PC-3 (cell line): ENCODE measurements around the gene KIF6. TPM values are rescaled to one million over a fixed set of nuclear protein-coding genes. Genes with fewer than 3 reads are reported as not detected.

Experiments used
- ATAC-seq: fragments of 200-7000 bp; cut with Tn5 transposase; 2 replicates; pipeline ENCODE4 v1.9.1; 2020; ENCODE audit warnings: mild to moderate bottlenecking, moderate library complexity
- BruUV-seq: library from RNA; stranded (reverse); fragments of 400-500 nt; replicated peaks from 2 replicates; lab custom pipeline; 2021; lab: Mats Ljungman, UMichigan
- CTCF ChIA-PET: fragments of 300-600 bp; sonication (Branson Sonifier 250); formaldehyde crosslinking; loops from one replicate; lab custom pipeline; 2022; ENCODE audit warnings: antibody characterized with exemption; lab: Charles Lee
- POLR2A ChIA-PET: fragments of 300-600 bp; sonication (Branson Sonifier 250); formaldehyde crosslinking; loops from one replicate; lab custom pipeline; 2022; ENCODE audit warnings: antibody characterized with exemption; ENCODE audit not compliant: unreplicated experiment; lab: Charles Lee
- DNase-seq: peaks from one replicate; pipeline ENCODE4 v3.0.0-alpha.2; 2015
- H2AFZ ChIP-seq: fragments of 300-600 bp; sonication (generic); 2 replicates; pipeline ENCODE4 v1.6.0; 2016; ENCODE audit warnings: antibody characterized with exemption, low read length
- H3F3A ChIP-seq: fragments of 300-600 bp; sonication (generic); one replicate; pipeline ENCODE4 v1.6.0; 2017; ENCODE audit warnings: antibody characterized with exemption, low read length, control low read depth, mild to moderate bottlenecking; ENCODE audit not compliant: unreplicated experiment
- H3K27ac ChIP-seq: fragments of 300-600 bp; sonication (generic); 2 replicates; pipeline ENCODE4 v1.5.1; 2016; ENCODE audit warnings: mild to moderate bottlenecking, low read length
- H3K27me3 ChIP-seq: fragments of 300-600 bp; sonication (generic); 2 replicates; pipeline ENCODE4 v1.6.1; 2016; ENCODE audit warnings: low read length, mixed read lengths
- H3K36me3 ChIP-seq: fragments of 300-600 bp; sonication (generic); 2 replicates; pipeline ENCODE4 v1.6.1; 2016; ENCODE audit warnings: low read depth, mixed run types, low read length, mixed read lengths
- H3K4me1 ChIP-seq: fragments of 300-600 bp; sonication (generic); 2 replicates; pipeline ENCODE4 v1.5.1; 2016; ENCODE audit warnings: low read length; ENCODE audit not compliant: insufficient read depth
- H3K4me2 ChIP-seq: fragments of 300-600 bp; sonication (generic); 2 replicates; pipeline ENCODE4 v1.6.0; 2016; ENCODE audit warnings: low read length
- H3K4me3 ChIP-seq: fragments of 300-600 bp; sonication (generic); 2 replicates; pipeline ENCODE4 v1.5.1; 2016; ENCODE audit warnings: mild to moderate bottlenecking, low read length, mixed read lengths
- H3K79me2 ChIP-seq: fragments of 300-600 bp; sonication (generic); 2 replicates; pipeline ENCODE4 v1.6.1; 2017; ENCODE audit warnings: low read length, mixed read lengths
- H3K9ac ChIP-seq: fragments of 300-600 bp; sonication (generic); 2 replicates; pipeline ENCODE4 v1.6.0; 2016; ENCODE audit warnings: mild to moderate bottlenecking, low read length
- H3K9me2 ChIP-seq: fragments of 300-600 bp; sonication (generic); replicated peaks from 2 replicates; pipeline ENCODE4 v1.6.1; 2016; ENCODE audit warnings: mixed run types, low read length, mixed read lengths
- H3K9me3 ChIP-seq: fragments of 300-600 bp; sonication (generic); 2 replicates; pipeline ENCODE4 v1.6.1; 2016; ENCODE audit warnings: low read length, mixed read lengths
- H4K20me1 ChIP-seq: fragments of 300-600 bp; sonication (generic); 2 replicates; pipeline ENCODE4 v1.6.1; 2016; ENCODE audit warnings: low read length, mixed read lengths
- EZH2 ChIP-seq: fragments of 300-600 bp; sonication (generic); IDR thresholded peaks from one replicate; pipeline ENCODE4 v1.6.1; 2017; ENCODE audit warnings: antibody characterized with exemption, mild to moderate bottlenecking, low read length; ENCODE audit not compliant: unreplicated experiment
- EZH2phosphoT487 ChIP-seq: fragments of 300-600 bp; sonication (generic); IDR thresholded peaks from 2 replicates; pipeline ENCODE4 v1.6.1; 2018; ENCODE audit warnings: mild to moderate bottlenecking, antibody characterized with exemption, low read length, borderline replicate concordance
- intact Hi-C: fragments of 100-400 bp; cut with micrococcal nuclease; formaldehyde crosslinking; loops from 2 replicates; pipeline ENCODE4 v1.9.0; 2023
- total RNA-seq: library from RNA; depleted of rRNA; stranded (reverse); fragments of >200 nt; gene quantifications from 2 replicates; pipeline ENCODE4 v1.2.3, GENCODE V29; 2014
- TF ChIP-seq, protein P1 (sequence below): fragments of 300-600 bp; sonication (generic); conservative IDR thresholded peaks from 2 replicates; pipeline ENCODE4 v1.5.1; 2017; ENCODE audit warnings: antibody characterized with exemption, low read depth, mild to moderate bottlenecking, low read length

KIF6 gene
- total RNA-seq, 1 experiment from 2014 or later = 0.07 TPM

DNA sequence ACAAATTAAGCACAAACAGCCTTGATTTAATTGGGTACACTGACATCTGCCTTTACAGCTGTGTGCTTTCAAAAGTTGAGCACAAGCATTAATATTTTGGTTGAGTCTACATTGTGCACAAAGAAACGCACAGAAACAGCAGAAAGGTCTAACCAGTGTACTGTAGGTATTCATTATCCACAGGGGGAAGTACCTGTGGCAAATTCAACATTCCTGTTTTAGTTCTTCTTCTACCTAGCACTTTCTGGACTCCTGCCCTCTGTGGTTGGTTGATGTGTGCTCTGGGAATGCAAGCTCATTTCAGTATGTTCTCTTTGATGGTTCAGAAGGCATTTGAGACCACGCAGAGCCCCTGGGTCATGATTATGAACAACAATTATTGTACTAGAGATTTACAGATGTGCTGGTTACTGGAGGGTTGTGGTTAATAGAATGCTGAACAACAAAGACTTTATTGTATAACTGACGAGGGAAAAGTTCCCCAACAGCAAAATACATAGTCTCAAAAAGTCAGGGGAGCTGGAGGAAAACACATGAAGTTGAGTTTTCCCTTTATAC lies 40.4 kb upstream of the KIF6 start:
- no peak overlapping the region for H3K27ac ChIP-seq
- BruUV-seq = no TSS peak
- H3K36me3 ChIP-seq = no peaks in the 10 kb centered on the region
- TF ChIP-seq EZH2 = no peak
- TF ChIP-seq, protein P1, sequence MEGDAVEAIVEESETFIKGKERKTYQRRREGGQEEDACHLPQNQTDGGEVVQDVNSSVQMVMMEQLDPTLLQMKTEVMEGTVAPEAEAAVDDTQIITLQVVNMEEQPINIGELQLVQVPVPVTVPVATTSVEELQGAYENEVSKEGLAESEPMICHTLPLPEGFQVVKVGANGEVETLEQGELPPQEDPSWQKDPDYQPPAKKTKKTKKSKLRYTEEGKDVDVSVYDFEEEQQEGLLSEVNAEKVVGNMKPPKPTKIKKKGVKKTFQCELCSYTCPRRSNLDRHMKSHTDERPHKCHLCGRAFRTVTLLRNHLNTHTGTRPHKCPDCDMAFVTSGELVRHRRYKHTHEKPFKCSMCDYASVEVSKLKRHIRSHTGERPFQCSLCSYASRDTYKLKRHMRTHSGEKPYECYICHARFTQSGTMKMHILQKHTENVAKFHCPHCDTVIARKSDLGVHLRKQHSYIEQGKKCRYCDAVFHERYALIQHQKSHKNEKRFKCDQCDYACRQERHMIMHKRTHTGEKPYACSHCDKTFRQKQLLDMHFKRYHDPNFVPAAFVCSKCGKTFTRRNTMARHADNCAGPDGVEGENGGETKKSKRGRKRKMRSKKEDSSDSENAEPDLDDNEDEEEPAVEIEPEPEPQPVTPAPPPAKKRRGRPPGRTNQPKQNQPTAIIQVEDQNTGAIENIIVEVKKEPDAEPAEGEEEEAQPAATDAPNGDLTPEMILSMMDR = no peak
- TF ChIP-seq EZH2phosphoT487 = no peak
- no peaks in the 10 kb centered on the region for H3K79me2 ChIP-seq
- no peaks in the 10 kb centered on the region for H4K20me1 ChIP-seq
- no peaks in the 10 kb centered on the region for H3F3A ChIP-seq
- ATAC-seq (no peak), DNase-seq (no peak)
- no peaks in the 10 kb centered on the region for H3K27me3 ChIP-seq
- no peaks in the 10 kb centered on the region for H3K9me3 ChIP-seq
- ChIA-PET CTCF (no interaction called here), POLR2A (no interaction called here)
- intact Hi-C loops = no loop called here
- no peak overlapping the region for H2AFZ ChIP-seq
- no peaks in the 10 kb centered on the region for H3K4me1 ChIP-seq
- no peaks in the 10 kb centered on the region for H3K9me2 ChIP-seq
- no peak overlapping the region for H3K4me3 ChIP-seq
- H3K4me2 ChIP-seq = no peak overlapping the region
- no peak overlapping the region for H3K9ac ChIP-seq

- no peaks in the 10 kb centered on the region for H4K20me1 ChIP-seq
- DNase-seq (no peak), ATAC-seq (no peak)
- no peak overlapping the region for H3K4me2 ChIP-seq
- H3K9me2 ChIP-seq = no peaks in the 10 kb centered on the region
- no peak overlapping the region for H3K9ac ChIP-seq
- no peak overlapping the region for H3K4me3 ChIP-seq
- H3K9me3 ChIP-seq = no peaks in the 10 kb centered on the region
- TF ChIP-seq EZH2 (no peak), EZH2phosphoT487 (no peak)
- TF ChIP-seq, protein P1 = no peak
- H3K27ac ChIP-seq = no peak overlapping the region
- no peaks in the 10 kb centered on the region for H3K36me3 ChIP-seq
- POLR2A ChIA-PET = no interaction called here
- no peaks in the 10 kb centered on the region for H3K79me2 ChIP-seq
- no peaks in the 10 kb centered on the region for H3K27me3 ChIP-seq
- no peak overlapping the region for H2AFZ ChIP-seq
- BruUV-seq = no TSS peak
- intact Hi-C loops = no loop called here
- H3K4me1 ChIP-seq = no peaks in the 10 kb centered on the region
- no peaks in the 10 kb centered on the region for H3F3A ChIP-seq
- CTCF ChIA-PET = no interaction called here
Observed at GRCh38 chr6:39760226-39760952, 35.2 kb upstream of the KIF6 start.
